Esophagus muscularis mucosa (tissue), 4 donors: ENCODE results near the gene FSCN2. TPM values are rescaled to one million over a fixed set of nuclear protein-coding genes. Genes with fewer than 3 reads are reported as not detected.

Experiments used
- DNase-seq: peaks from one replicate; pipeline ENCODE4 v3.0.0-alpha.2; 2017; ENCODE audit errors: extremely low spot score
- H3K27ac ChIP-seq, 4 donors: fragments of 200-600 bp; sonication (generic); replicated peaks in 1 of 4; 1 replicate in 3 of 4; 2 replicates in 1 of 4; pipeline ENCODE4 v1.5.1; 2016 to 2019; ENCODE audit warnings: mild to moderate bottlenecking in 1 of 4
- H3K27me3 ChIP-seq, 4 donors: fragments of 200-600 bp; sonication (generic); one replicate each; pipeline versions ENCODE4 v1.5.1 to v1.6.0; 2016 to 2019
- H3K36me3 ChIP-seq, 4 donors: fragments of 200-600 bp; sonication (generic); one replicate each; pipeline ENCODE4 v1.5.1; 2016 to 2019
- H3K4me1 ChIP-seq, 4 donors: fragments of 200-600 bp; sonication (generic); one replicate each; pipeline ENCODE4 v1.5.1; 2016 to 2019
- H3K4me3 ChIP-seq, 4 donors: fragments of 200-600 bp; sonication (generic); 1 replicate in 2 of 4; 2 replicates in 2 of 4; pipeline ENCODE4 v1.5.1; 2016 to 2019; ENCODE audit warnings: mild to moderate bottlenecking in 4 of 4, moderate library complexity in 1 of 4
- H3K9me3 ChIP-seq, 4 donors: fragments of 200-600 bp; sonication (generic); 1 replicate in 3 of 4; 2 replicates in 1 of 4; pipeline ENCODE4 v1.5.1; 2016 to 2019
- CTCF ChIP-seq, 3 experiments: fragments of 200-600 bp in 2 of 3; fragments of 450-650 bp in 1 of 3; sonication (generic) in 2 of 3; IDR thresholded peaks; one replicate each; pipeline ENCODE4 v1.5.1; 2017 to 2019; ENCODE audit warnings: antibody characterized with exemption in 3 of 3, mild to moderate bottlenecking in 2 of 3, moderate library complexity in 1 of 3
- EP300 ChIP-seq: sonication (generic); formaldehyde crosslinking; IDR thresholded peaks from one replicate; pipeline ENCODE4 v1.6.1; 2017; ENCODE audit warnings: antibody characterized with exemption
- POLR2A ChIP-seq: fragments of 450-650 bp; IDR thresholded peaks from one replicate; pipeline ENCODE4 v1.6.1; 2017; ENCODE audit warnings: antibody characterized with exemption, moderate library complexity, mild to moderate bottlenecking, low read depth
- POLR2AphosphoS5 ChIP-seq, 2 donors: sonication (generic); formaldehyde crosslinking; IDR thresholded peaks; one replicate each; pipeline ENCODE4 v1.6.1; 2017; ENCODE audit warnings: antibody characterized with exemption in 2 of 2
- WGBS: methylation state at CpG from one replicate; pipeline ENCODE4 v1.1.5; 2018; 5-methylcytosine and 5-hydroxymethylcytosine counted together
- intact Hi-C: fragments of 100-400 bp; cut with DNase I; formaldehyde crosslinking; loops from one replicate; pipeline ENCODE4 v1.15.1; 2023
- total RNA-seq, 4 donors: library from RNA; depleted of rRNA; stranded (reverse); fragments of >200 nt; gene quantifications; one replicate each; pipeline versions ENCODE4 v1.1.0 to v1.2.1, GENCODE V29; 2016

The FSCN2 gene
- total RNA-seq, 4 donors from 2014 or later, result 1.2 to 2.4 (median 1.7) TPM

GRCh38 chr17:81557276-81558114 is 29.3 kb downstream of the FSCN2 start:
- no peak for DNase-seq
- TF ChIP-seq POLR2AphosphoS5 (IDR thresholded peaks at IDR 0.05) (no peak), POLR2A (no peak), CTCF (IDR thresholded peaks at IDR 0.05) (no peak), EP300 (no peak)

GRCh38 chr17:81558115-81558468 is 29.9 kb downstream of the FSCN2 start:
- peaks cover 10 to 23% (median 11%) of the 10 kb centered on the region in 4 donors for H3K4me1 ChIP-seq
- H3K27ac ChIP-seq, result no peak overlapping the region
- DNase-seq, result no peak
- 86% methylated on average over 11 of the region's 12 CpGs for WGBS
- H3K36me3 ChIP-seq, result peaks cover 44 to 74% (median 68%) of the 10 kb centered on the region in 4 donors
- no peak for TF ChIP-seq CTCF (IDR thresholded peaks at IDR 0.05)
- TF ChIP-seq POLR2AphosphoS5 (IDR thresholded peaks at IDR 0.05), result no peak
- no peaks in the 10 kb centered on the region for H3K9me3 ChIP-seq
- no peaks in the 10 kb centered on the region for H3K27me3 ChIP-seq
- intact Hi-C loops, result no loop called here
- no peak overlapping the region for H3K4me3 ChIP-seq

More at GRCh38 chr17:81557276-81558114, 29.3 kb downstream of the FSCN2 start:
- H3K27ac ChIP-seq, result no peak overlapping the region
- peaks cover 39 to 68% (median 62%) of the 10 kb centered on the region in 4 donors for H3K36me3 ChIP-seq
- no peak overlapping the region for H3K4me3 ChIP-seq
- intact Hi-C loops, result no loop called here
- peaks cover 13 to 25% (median 15%) of the 10 kb centered on the region in 4 donors for H3K4me1 ChIP-seq
- WGBS, result 87% methylated on average over 18 of the region's 21 CpGs
- H3K27me3 ChIP-seq, result no peaks in the 10 kb centered on the region
- H3K9me3 ChIP-seq, result no peaks in the 10 kb centered on the region

- intact Hi-C loops, result no loop called here
- Histone ChIP-seq H3K36me3 (peaks cover 55 to 85% (median 79%) of the 10 kb centered on the region in 4 donors), H3K4me1 (peaks cover 0 to 13% (median under 1%) of the 10 kb centered on the region in 4 donors), H3K9me3 (no peaks in the 10 kb centered on the region), H3K27ac (no peak overlapping the region), H3K4me3 (no peak overlapping the region), H3K27me3 (no peaks in the 10 kb centered on the region)
- no peak for TF ChIP-seq CTCF (IDR thresholded peaks at IDR 0.05)
- TF ChIP-seq EP300, result no peak
- TF ChIP-seq POLR2AphosphoS5 (IDR thresholded peaks at IDR 0.05), result no peak
- no peak for TF ChIP-seq POLR2A
- 85% methylated on average over 10 of the region's 27 CpGs for WGBS
- DNase-seq, result no peak
These were observed 31.0 kb downstream of the FSCN2 start for GRCh38 chr17:81558941-81559806.

- no peak for TF ChIP-seq POLR2A
- no peak for TF ChIP-seq CTCF (IDR thresholded peaks at IDR 0.05)
- no peak for TF ChIP-seq EP300
- TF ChIP-seq POLR2AphosphoS5 (IDR thresholded peaks at IDR 0.05), result no peak
- H3K4me3 ChIP-seq, result no peak overlapping the region
- H3K27me3 ChIP-seq, result no peaks in the 10 kb centered on the region
- peaks cover 10 to 19% (median 15%) of the 10 kb centered on the region in 4 donors for H3K4me1 ChIP-seq
- intact Hi-C loops, result no loop called here
- H3K27ac ChIP-seq, result no peak overlapping the region
- no peaks in the 10 kb centered on the region for H3K9me3 ChIP-seq
- H3K36me3 ChIP-seq, result peaks cover 68 to 100% (median 96%) of the 10 kb centered on the region in 4 donors
- WGBS, result 74% methylated on average over 4 of the region's 4 CpGs
- no peak for DNase-seq
These were observed 33.3 kb downstream of the FSCN2 start for GRCh38 chr17:81561494-81561885.
